Mucosa of rectum (tissue), 2 donors: ENCODE results near the gene ARHGAP4.
A peak's percentile ranks its signal among the peaks of the same experiment; 100 is the strongest.

Experiments
- H3K27ac ChIP-seq, 2 donors: one replicate each; pipeline ENCODE4 v1.7.0; 2013; ENCODE audit warnings: inconsistent platforms in 2 of 2, low read depth in 2 of 2, low read length in 2 of 2
- H3K27me3 ChIP-seq, 2 donors: one replicate each; pipeline ENCODE4 v1.7.0; 2013; ENCODE audit warnings: low read length in 2 of 2; ENCODE audit not compliant: control insufficient read depth in 2 of 2, insufficient read depth in 2 of 2
- H3K36me3 ChIP-seq, 2 donors: one replicate each; pipeline ENCODE4 v1.7.0; 2013; ENCODE audit warnings: low read length in 2 of 2; ENCODE audit not compliant: control insufficient read depth in 2 of 2, insufficient read depth in 2 of 2
- H3K4me1 ChIP-seq, 2 donors: one replicate each; pipeline ENCODE4 v1.7.0; 2013; ENCODE audit warnings: low read length in 2 of 2, mild to moderate bottlenecking in 1 of 2; ENCODE audit not compliant: control insufficient read depth in 2 of 2, insufficient read depth in 2 of 2
- H3K4me3 ChIP-seq, 2 donors: one replicate each; pipeline ENCODE4 v1.7.0; 2013; ENCODE audit warnings: low read length in 2 of 2
- H3K9ac ChIP-seq, 2 donors: one replicate each; pipeline ENCODE4 v1.7.0; 2013; ENCODE audit warnings: low read length in 2 of 2, low read depth in 1 of 2, mild to moderate bottlenecking in 1 of 2
- H3K9me3 ChIP-seq, 2 donors: one replicate each; pipeline ENCODE4 v1.7.0; 2013; ENCODE audit warnings: low read length in 2 of 2; ENCODE audit not compliant: control insufficient read depth in 2 of 2
- donor health status: healthy.
- donor health status: Normal muscosa, but diverticular disease.

Gene ARHGAP4

GRCh38 chrX:153969904-153970356 is 43.9 kb upstream of the ARHGAP4 start:
- Histone ChIP-seq H3K9me3 (no peaks in the 10 kb centered on the region), H3K27me3 (no peaks in the 10 kb centered on the region), H3K9ac (peak overlapping the region in 1 of 2 donors; percentile 34), H3K4me3 (peak overlapping the region; percentile 88 to 97), H3K4me1 (peaks cover 42 to 52% of the 10 kb centered on the region in 2 donors), H3K36me3 (no peaks in the 10 kb centered on the region), H3K27ac (peak overlapping the region; percentile 17 to 100)

GRCh38 chrX:153969125-153969903 is 43.2 kb upstream of the ARHGAP4 start:
- no peaks in the 10 kb centered on the region for H3K9me3 ChIP-seq
- no peaks in the 10 kb centered on the region for H3K36me3 ChIP-seq
- peak overlapping the region; percentile 17 to 100 for H3K27ac ChIP-seq
- H3K27me3 ChIP-seq = no peaks in the 10 kb centered on the region
- peak overlapping the region; percentile 88 to 97 for H3K4me3 ChIP-seq
- H3K9ac ChIP-seq = peak overlapping the region; percentile 34 to 38
- peaks cover 37 to 48% of the 10 kb centered on the region in 2 donors for H3K4me1 ChIP-seq

DNA sequence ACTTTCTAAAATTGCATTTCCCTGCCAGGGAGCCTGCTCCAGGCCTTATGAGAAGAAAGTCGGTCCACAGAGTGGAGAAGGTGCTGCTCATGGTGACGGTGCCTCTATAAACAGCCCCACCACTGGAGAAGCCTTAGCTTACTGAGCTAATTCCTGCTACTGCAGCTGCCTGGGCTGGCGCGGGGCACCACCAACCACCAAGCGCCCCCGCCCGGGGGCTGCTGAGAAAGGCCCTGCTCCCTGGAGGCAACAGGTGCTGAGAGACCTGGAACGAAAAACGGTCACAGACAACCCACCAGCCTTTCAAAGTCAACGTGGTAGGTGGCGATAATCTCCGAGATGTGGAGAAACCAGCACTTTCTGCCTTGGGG is 42.7 kb upstream of the ARHGAP4 start:
- peak overlapping the region in 1 of 2 donors; percentile 100 for H3K27ac ChIP-seq
- peak overlapping the region; percentile 88 to 97 for H3K4me3 ChIP-seq
- no peaks in the 10 kb centered on the region for H3K36me3 ChIP-seq
- H3K4me1 ChIP-seq = peaks cover 31 to 42% of the 10 kb centered on the region in 2 donors
- H3K9me3 ChIP-seq = no peaks in the 10 kb centered on the region
- H3K9ac ChIP-seq = peak overlapping the region in 1 of 2 donors; percentile 38
- H3K27me3 ChIP-seq = no peaks in the 10 kb centered on the region

- H3K27me3 ChIP-seq = no peaks in the 10 kb centered on the region
- peak overlapping the region; percentile 34 to 100 for H3K27ac ChIP-seq
- H3K4me3 ChIP-seq = peak overlapping the region in 1 of 2 donors; percentile 97
- no peak overlapping the region for H3K9ac ChIP-seq
- peaks cover 26 to 38% of the 10 kb centered on the region in 2 donors for H3K4me1 ChIP-seq
- H3K36me3 ChIP-seq = peaks cover 0 to 4% of the 10 kb centered on the region in 2 donors
- H3K9me3 ChIP-seq = no peaks in the 10 kb centered on the region
These were observed 42.2 kb upstream of the ARHGAP4 start for GRCh38 chrX:153968255-153968654.

- H3K9me3 ChIP-seq = no peaks in the 10 kb centered on the region
- peaks cover 25 to 36% of the 10 kb centered on the region in 2 donors for H3K4me1 ChIP-seq
- H3K4me3 ChIP-seq = peak overlapping the region in 1 of 2 donors; percentile 56
- no peak overlapping the region for H3K9ac ChIP-seq
- no peaks in the 10 kb centered on the region for H3K27me3 ChIP-seq
- peaks cover 0 to 10% of the 10 kb centered on the region in 2 donors for H3K36me3 ChIP-seq
- H3K27ac ChIP-seq = peak overlapping the region; percentile 34 to 100
These were observed 41.6 kb upstream of the ARHGAP4 start for GRCh38 chrX:153967536-153968224.

GRCh38 chrX:153966841-153967535 is 40.9 kb upstream of the ARHGAP4 start:
- no peak overlapping the region for H3K9ac ChIP-seq
- peak overlapping the region; percentile 2 to 100 for H3K27ac ChIP-seq
- peaks cover 25 to 36% of the 10 kb centered on the region in 2 donors for H3K4me1 ChIP-seq
- no peaks in the 10 kb centered on the region for H3K27me3 ChIP-seq
- peak overlapping the region in 1 of 2 donors; percentile 28 for H3K4me3 ChIP-seq
- peaks cover 4 to 17% of the 10 kb centered on the region in 2 donors for H3K36me3 ChIP-seq
- H3K9me3 ChIP-seq = no peaks in the 10 kb centered on the region

GRCh38 chrX:153966283-153966688 is 40.2 kb upstream of the ARHGAP4 start:
- Histone ChIP-seq H3K36me3 (peaks cover 6 to 23% of the 10 kb centered on the region in 2 donors), H3K4me1 (peaks cover 25 to 36% of the 10 kb centered on the region in 2 donors), H3K27ac (peak overlapping the region in 1 of 2 donors; percentile 100), H3K9ac (no peak overlapping the region), H3K9me3 (no peaks in the 10 kb centered on the region), H3K4me3 (no peak overlapping the region), H3K27me3 (no peaks in the 10 kb centered on the region)

DNA sequence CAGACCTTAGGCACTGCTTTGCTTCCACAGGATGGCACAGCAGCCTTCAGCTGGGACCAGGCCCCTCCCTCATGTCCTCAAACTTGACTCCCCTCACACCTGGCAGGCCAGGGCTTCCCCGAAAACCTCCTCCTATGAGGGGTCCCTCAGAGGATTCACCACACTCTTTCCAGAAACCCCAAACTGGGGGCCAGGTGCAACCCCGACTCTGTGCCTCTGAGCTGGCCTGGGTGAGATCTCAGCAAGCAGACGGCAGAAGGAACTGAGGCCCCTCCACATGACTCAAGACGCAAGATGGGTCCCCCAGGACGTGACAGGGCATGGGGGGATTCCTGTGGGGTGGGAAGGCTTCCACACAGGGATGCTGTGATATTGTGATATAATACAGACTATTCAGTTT is 39.3 kb upstream of the ARHGAP4 start:
- H3K9ac ChIP-seq = no peak overlapping the region
- H3K4me3 ChIP-seq = no peak overlapping the region
- H3K9me3 ChIP-seq = no peaks in the 10 kb centered on the region
- H3K27me3 ChIP-seq = no peaks in the 10 kb centered on the region
- no peak overlapping the region for H3K27ac ChIP-seq
- H3K36me3 ChIP-seq = peaks cover 6 to 30% of the 10 kb centered on the region in 2 donors
- peaks cover 25 to 31% of the 10 kb centered on the region in 2 donors for H3K4me1 ChIP-seq

- H3K27me3 ChIP-seq = no peaks in the 10 kb centered on the region
- no peaks in the 10 kb centered on the region for H3K9me3 ChIP-seq
- no peak overlapping the region for H3K27ac ChIP-seq
- no peak overlapping the region for H3K4me3 ChIP-seq
- peaks cover 17 to 43% of the 10 kb centered on the region in 2 donors for H3K36me3 ChIP-seq
- H3K9ac ChIP-seq = no peak overlapping the region
- peaks cover 20 to 23% of the 10 kb centered on the region in 2 donors for H3K4me1 ChIP-seq
These were observed 38.0 kb upstream of the ARHGAP4 start for GRCh38 chrX:153964105-153964504.
